ENCODE measurements around the gene RPS19BP1. TPM values are rescaled to one million over a fixed set of nuclear protein-coding genes. Genes with fewer than 3 reads are reported as not detected.
A peak's percentile ranks its signal among the peaks of the same experiment; 100 is the strongest.
"Not testable (repeated sequence)": the region's sequence is repeated elsewhere in the genome, so short reads cannot be mapped to it uniquely, and the experiment has no call there.

The RPS19BP1 gene
- polyA plus RNA-seq, 4 donors, result 44.8 to 66.4 (median 48.2) TPM

DNA sequence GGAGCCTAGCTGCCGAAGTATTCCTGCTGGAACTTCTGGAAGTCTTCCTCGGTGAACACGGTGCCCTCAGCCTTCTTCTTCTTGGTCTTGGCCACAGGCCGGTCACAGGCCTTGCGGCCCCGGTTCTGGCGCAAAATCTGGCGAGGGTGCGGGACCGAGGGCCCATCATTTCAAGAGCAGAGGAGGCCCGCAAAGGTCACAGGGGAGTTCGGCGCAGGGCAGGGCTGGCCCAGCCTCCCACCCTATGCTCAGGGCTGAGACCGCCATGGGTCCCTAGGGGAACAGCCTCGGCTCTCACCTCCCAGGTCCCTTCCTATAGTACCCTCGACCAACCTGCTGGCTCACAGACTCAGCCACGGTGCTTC, 3.1 kb downstream of the RPS19BP1 start:
- no peak for DNase-seq (ENCODE audit: low read depth in 4 of 4, low spot score in 3 of 4)

DNA sequence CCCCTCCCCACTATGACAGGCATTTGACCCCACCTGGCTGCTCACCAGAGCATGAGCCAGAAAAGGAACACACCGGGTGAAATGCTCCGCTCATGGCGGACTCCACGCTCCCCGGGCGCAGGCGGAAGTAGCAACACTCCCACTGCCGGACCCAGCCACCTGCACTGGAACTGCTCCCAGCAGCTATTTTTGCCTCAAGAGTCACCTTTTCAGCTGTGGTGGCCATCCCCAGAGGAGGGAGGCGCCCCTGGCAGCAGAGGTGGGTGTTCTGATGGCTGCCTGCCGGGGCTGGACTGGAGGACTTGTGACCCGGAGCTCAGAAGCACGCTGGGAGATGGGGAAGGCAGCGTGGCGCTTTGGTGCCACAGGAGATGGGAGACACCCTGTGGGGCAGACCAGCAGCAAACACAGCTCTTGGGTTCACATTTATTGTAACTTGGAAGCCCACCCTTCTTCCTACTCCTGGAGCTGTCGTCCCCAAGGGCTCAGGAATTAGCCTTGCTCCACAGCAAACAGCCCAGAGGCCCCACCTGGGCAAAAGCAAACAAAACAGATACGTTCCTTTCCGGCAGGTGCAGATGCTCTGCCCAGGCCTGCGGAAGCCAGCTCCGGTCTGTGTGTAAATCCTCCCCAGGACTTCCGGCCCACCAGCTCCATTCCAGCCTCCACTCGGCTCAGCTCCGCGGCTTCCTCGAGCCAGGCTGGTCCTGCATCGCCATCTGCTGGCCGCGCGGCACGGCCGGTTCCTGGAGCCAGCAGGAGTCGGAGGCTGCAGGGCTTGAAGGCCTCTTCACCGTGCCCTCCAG, 3.7 kb downstream of the RPS19BP1 start:
- peak; percentile 79 to 87 (median 81) for DNase-seq (ENCODE audit: low read depth in 4 of 4, low spot score in 3 of 4)

DNA sequence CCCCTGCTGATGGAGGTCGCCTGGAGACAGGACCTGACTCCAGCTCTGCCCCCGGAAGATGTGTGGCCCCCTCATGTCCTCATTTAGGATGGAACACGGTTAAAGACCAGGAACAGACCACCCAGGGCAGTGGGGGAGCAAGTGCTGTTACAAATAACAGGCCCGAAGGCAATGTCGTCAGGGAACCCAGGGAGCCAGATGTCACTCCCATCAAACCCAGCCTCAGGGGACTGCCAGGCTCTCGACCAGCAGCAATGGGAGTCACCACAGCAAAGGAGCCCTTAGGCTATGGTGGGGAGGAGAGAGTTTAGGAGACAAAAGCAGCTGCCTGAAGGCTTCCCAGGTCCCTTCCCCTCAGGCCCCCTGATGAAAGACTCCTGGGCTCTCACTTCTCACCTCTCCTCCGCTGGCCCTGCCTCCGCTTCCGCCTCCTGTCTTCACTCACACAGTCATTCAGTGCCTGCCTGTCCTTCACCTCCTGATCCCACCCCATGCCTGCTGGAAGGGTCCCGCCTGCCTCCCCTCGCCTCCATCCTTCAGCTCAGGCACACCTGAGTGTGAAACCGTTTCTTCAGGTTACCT, 4.4 kb downstream of the RPS19BP1 start:
- DNase-seq (ENCODE audit: low read depth in 4 of 4, low spot score in 3 of 4), result no peak

DNA sequence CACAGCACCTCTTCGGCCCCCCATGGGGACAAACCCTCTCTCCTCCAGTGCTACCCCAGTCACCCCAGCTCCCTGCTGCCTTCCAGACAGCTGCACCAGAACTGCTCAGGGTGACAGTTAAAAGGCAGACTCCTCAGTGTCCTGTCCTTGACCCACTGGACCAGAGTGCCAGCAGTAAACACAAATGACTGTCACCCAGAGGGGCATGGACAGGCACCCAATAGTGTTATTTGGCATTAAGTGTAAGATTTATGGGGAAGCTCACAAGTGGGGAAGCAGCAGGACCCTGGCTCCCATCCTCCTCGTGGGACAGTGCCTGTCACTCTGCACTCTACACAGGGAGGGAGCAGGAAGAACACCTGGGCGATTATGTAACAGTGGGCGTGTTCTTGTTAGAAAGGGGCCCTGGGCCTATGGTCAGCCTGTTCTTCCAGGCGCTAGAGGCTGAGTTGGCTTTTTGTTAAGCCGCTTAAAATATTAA, 5.0 kb downstream of the RPS19BP1 start:
- no peak for DNase-seq (ENCODE audit: low read depth in 4 of 4, low spot score in 3 of 4)

DNA sequence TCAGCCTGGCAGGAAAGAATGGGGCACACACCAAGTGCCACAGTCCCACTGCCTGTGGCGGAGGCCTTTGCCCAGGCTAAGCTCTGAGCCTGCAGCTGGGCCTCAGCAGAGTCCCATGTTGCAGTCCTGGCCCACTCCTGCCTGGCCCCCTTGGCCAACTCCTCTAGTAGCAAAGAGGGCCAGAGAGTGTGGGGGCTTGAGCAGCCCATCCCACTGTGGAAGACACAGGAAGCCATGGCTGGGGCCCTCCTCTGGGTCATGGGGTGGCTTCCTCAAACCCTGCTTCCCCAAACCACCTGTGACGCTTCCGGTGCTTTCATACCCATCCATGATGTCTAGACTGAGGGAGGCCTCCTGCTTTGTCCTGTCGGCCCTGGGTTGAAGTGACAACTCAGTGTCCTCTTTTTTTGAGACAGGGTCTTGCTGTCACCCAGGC, 5.8 kb downstream of the RPS19BP1 start:
- no peak for DNase-seq (ENCODE audit: low read depth in 4 of 4, low spot score in 3 of 4)

GRCh38 chr22:39525658-39525975, 6.9 kb downstream of the RPS19BP1 start:
- DNase-seq (ENCODE audit: low read depth in 4 of 4, low spot score in 3 of 4), result no peak

DNA sequence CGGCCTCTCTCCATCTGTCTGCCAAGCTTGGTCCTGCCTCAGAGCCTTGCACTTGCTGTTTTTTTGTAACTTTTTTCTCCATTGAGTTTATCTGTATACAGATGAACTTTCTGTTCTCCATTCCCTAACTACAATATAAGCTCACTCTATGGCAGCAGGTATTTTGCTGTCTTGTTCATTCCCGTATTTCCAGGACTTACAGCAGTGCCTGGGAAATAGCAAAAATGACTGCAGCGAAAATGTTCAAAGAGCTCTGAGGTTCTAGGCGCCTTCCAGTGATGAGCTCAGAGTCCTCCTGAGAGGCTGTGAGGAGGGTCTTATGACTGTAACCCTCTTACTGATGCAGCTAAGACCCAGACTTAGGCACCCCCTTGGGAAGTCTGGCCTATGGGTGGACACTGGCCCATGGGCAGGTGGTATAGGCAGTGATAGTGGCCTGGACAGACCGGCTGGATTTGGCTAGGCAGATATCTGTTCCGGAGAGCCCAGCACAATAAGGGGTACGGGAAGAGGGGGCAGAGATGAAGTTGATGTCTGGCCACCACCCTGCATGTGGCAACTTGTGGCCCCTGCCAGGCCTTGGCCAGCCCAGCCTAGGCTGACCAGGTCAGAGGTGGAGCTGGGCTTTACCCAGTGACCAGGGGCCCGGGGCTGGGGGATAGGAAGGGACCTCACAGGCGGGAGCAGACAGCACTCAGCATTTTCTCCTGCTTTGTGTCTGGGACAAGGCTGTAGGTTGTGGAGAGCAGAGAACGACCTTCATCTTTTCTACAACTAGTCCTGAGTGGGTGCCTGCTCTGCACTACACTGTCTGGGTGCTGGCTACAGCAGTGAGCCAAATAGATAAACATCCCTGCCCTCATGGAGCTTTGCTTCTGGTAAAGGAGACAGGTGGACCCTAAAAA, 7.5 kb downstream of the RPS19BP1 start:
- DNase-seq (ENCODE audit: low read depth in 4 of 4, low spot score in 3 of 4), result no peak

- DNase-seq (ENCODE audit: low read depth in 4 of 4, low spot score in 3 of 4), result no peak
Measured at GRCh38 chr22:39524089-39524752, 8.3 kb downstream of the RPS19BP1 start.

GRCh38 chr22:39522567-39523300, 9.8 kb downstream of the RPS19BP1 start:
- no peak for DNase-seq (ENCODE audit: low read depth in 4 of 4, low spot score in 3 of 4)

DNA sequence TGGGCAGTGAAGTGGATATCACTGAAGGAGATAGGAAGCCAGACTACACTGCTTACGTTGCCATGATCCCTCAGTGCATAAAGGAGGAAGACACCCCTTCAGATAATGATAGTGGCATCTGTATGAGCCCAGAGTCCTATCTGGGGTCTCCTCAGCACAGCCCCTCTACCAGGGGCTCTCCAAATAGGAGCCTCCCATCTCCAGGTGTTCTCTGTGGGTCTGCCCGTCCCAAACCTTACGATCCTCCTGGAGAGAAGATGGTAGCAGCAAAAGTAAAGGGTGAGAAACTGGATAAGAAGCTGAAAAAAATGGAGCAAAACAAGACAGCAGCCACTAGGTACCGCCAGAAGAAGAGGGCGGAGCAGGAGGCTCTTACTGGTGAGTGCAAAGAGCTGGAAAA, 10.5 kb downstream of the RPS19BP1 start:
- not testable (repeated sequence) for DNase-seq (ENCODE audit: low read depth in 4 of 4, low spot score in 3 of 4)

DNA sequence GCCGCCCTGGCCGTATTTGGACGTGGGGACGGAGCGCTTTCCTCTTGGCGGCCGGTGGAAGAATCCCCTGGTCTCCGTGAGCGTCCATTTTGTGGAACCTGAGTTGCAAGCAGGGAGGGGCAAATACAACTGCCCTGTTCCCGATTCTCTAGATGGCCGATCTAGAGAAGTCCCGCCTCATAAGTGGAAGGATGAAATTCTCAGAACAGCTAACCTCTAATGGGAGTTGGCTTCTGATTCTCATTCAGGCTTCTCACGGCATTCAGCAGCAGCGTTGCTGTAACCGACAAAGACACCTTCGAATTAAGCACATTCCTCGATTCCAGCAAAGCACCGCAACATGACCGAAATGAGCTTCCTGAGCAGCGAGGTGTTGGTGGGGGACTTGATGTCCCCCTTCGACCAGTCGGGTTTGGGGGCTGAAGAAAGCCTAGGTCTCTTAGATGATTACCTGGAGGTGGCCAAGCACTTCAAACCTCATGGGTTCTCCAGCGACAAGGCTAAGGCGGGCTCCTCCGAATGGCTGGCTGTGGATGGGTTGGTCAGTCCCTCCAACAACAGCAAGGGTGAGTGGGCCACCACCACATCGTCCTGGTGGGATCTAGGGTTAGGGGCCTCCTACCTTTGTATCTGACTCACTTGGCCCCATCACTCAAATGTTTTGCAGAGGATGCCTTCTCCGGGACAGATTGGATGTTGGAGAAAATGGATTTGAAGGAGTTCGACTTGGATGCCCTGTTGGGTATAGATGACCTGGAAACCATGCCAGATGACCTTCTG, 11.3 kb downstream of the RPS19BP1 start:
- DNase-seq (ENCODE audit: low read depth in 4 of 4, low spot score in 3 of 4), result not testable (repeated sequence)

DNA sequence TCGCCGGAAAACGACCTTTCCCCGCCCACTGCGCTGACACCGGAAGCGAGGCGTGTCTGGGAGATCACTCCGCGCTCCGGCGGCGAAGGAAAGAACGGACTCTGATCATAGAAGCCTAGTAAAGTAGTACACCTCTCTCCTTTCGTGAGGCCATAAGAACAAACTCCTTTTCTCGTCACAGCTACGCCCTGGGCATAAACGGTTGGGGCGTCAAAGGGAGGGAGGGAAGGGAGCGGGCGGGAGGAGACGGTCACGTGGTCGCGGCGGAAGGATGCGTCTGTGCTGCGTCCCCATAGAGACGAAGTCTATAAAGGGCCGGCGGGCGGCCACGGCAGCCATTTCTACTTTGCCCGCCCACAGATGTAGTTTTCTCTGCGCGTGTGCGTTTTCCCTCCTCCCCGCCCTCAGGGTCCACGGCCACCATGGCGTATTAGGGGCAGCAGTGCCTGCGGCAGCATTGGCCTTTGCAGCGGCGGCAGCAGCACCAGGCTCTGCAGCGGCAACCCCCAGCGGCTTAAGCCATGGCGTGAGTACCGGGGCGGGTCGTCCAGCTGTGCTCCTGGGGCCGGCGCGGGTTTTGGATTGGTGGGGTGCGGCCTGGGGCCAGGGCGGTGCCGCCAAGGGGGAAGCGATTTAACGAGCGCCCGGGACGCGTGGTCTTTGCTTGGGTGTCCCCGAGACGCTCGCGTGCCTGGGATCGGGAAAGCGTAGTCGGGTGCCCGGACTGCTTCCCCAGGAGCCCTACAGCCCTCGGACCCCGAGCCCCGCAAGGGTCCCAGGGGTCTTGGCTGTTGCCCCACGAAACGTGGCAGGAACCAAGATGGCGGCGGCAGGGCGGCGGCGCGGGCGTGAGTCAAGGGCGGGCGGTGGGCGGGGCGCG, 12.1 kb downstream of the RPS19BP1 start, which contains the start of gene ATF4:
TSS of gene ATF4 (plus strand) at position 337 of the 880 bp plus-strand sequence. CDS start 884 bp downstream, outside the sequence.
- DNase-seq (ENCODE audit: low read depth in 4 of 4, low spot score in 3 of 4), result peak in 1 of 4 donors; percentile 99

GRCh38 chr22:39519681-39520225, 12.8 kb downstream of the RPS19BP1 start:
- DNase-seq (ENCODE audit: low read depth in 4 of 4, low spot score in 3 of 4), result peak in 3 of 4 donors; percentile 96 to 98 (median 98)

GRCh38 chr22:39518996-39519680, 13.4 kb downstream of the RPS19BP1 start:
- no peak for DNase-seq (ENCODE audit: low read depth in 4 of 4, low spot score in 3 of 4)

DNA sequence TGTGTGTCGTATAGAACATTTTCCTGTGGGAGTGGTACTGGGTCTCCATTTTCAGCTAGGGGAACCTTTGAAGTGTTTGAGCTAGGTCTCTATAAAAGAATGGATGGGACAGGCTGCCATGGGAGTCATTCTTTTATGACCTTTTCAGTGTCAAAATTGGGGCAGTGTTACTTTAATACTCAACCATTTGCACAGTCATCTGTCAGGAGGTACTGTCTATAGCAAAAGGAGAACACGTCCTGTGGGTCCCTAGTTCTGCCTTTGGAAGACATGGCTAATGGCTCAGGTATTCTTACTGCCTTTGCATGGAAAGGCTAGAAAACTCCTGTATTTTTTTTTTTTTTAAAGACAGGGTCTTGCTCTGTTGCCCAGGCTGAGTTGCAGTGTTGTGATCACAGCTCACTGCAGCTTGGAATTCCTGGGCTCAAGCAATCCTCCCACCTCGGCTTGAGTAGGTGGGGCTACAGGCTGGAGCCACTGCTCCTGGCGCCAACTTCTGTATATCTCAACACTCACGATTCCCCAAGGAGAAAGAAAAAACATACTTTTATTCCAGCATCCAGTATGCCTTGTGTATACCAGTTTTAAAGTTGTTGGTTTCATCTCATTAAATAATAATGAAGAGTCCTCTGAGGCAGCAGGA, 14.3 kb downstream of the RPS19BP1 start:
- DNase-seq (ENCODE audit: low read depth in 4 of 4, low spot score in 3 of 4), result no peak

DNA sequence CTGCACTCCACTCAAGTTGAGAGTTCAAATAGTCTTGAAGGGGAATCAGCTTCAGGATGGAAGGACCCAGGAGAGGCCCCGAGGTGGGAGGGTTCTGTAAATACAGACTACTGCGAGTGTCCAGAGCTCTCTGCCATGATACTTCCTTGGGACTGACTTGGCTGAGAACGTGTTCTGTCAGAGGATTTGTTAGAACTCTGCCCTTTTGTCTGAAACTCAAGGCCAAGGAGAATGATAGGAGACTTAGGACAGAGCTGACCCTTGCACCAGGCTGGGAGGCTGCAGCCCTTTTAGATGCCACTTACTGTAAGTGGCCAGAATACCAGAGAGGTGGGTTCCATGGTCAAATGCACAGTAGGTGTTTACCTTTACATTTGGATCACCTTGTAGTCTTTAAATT, 15.1 kb downstream of the RPS19BP1 start:
- no peak for DNase-seq (ENCODE audit: low read depth in 4 of 4, low spot score in 3 of 4)
